CMK (cell line): ENCODE results near the gene CFAP410.
A peak's percentile ranks its signal among the peaks of the same experiment; 100 is the strongest.

Experiments used
- DNase-seq: peaks from one replicate; pipeline ENCODE4 v3.0.0-alpha.2; 2010; ENCODE audit warnings: low read depth

CFAP410 gene

GRCh38 chr21:44298301-44298700, 40.9 kb downstream of the CFAP410 start:
- no peak for DNase-seq

- DNase-seq: peak; percentile 86
These were observed 41.5 kb downstream of the CFAP410 start for GRCh38 chr21:44297525-44298290.

- DNase-seq: no peak
These were observed 42.3 kb downstream of the CFAP410 start for GRCh38 chr21:44296916-44297315.

- no peak for DNase-seq
These were observed 43.1 kb downstream of the CFAP410 start for GRCh38 chr21:44296103-44296519.

- no peak for DNase-seq
These were observed 43.5 kb downstream of the CFAP410 start for GRCh38 chr21:44295646-44296045.

GRCh38 chr21:44295163-44295573, 44.0 kb downstream of the CFAP410 start:
- no peak for DNase-seq

GRCh38 chr21:44294391-44295162, 44.6 kb downstream of the CFAP410 start:
- no peak for DNase-seq

- DNase-seq: no peak
These were observed 45.5 kb downstream of the CFAP410 start for GRCh38 chr21:44293551-44294231.

- DNase-seq: no peak
These were observed 46.4 kb downstream of the CFAP410 start for GRCh38 chr21:44292812-44293195.

- DNase-seq: no peak
These were observed 47.0 kb downstream of the CFAP410 start for GRCh38 chr21:44291936-44292811.

GRCh38 chr21:44291078-44291935, 47.9 kb downstream of the CFAP410 start:
- no peak for DNase-seq

- DNase-seq: no peak
These were observed 48.7 kb downstream of the CFAP410 start for GRCh38 chr21:44290327-44291077.

- DNase-seq: no peak
These were observed 49.7 kb downstream of the CFAP410 start for GRCh38 chr21:44289381-44290010.

GRCh38 chr21:44288251-44289110, 50.7 kb downstream of the CFAP410 start:
- no peak for DNase-seq

- no peak for DNase-seq
These were observed 52.2 kb downstream of the CFAP410 start for GRCh38 chr21:44286716-44287632.

- DNase-seq: no peak
These were observed 53.0 kb downstream of the CFAP410 start for GRCh38 chr21:44286086-44286715.
